GM19395 (cell line): ENCODE data around the gene TMEM242.

Experiments
- ATAC-seq: cut with Tn5 transposase; IDR thresholded peaks from one replicate; pipeline ENCODE4 v1.9.1; 2021; ENCODE audit warnings: mild to moderate bottlenecking, moderate library complexity; ENCODE audit not compliant: unreplicated experiment

TMEM242 gene

DNA sequence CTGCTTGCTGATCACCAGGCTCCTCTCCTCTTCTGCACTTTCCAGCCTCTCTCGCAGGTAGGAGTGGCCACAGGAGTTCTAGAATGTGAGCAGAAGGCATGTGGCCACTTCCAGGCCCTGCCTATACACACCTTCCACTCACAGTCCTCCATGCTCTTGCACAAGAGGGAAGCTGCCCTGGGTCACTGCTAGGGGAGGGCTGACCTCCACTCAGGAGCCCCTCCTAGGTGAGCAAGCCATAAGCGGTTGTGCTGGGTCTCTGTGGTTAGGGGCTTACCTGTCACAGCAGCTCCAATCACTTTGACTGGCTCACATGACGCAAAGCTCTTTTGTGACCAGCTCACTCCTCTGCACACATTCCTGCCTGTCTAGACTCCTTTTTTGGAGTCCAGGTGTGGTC lies 68.2 kb downstream of the TMEM242 start:
- no peak for ATAC-seq

DNA sequence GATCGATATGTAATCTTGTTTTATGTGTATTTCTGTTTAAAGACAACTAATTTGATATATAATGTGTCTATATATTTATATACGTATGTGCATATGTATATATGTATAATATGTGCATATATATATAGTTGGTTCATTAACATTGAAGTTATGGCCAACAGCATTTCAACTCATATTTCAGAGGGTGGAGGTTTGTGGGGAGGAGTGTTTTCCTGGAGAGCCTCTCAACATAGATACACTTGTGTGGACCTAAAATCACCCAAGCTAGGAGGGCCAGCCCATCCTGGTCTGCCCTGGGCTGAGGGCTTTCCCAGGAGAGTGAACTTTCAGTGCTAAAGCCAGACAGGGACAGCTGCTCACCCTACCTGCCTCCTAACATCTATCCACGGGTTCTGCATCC lies 68.8 kb downstream of the TMEM242 start:
- no peak for ATAC-seq

DNA sequence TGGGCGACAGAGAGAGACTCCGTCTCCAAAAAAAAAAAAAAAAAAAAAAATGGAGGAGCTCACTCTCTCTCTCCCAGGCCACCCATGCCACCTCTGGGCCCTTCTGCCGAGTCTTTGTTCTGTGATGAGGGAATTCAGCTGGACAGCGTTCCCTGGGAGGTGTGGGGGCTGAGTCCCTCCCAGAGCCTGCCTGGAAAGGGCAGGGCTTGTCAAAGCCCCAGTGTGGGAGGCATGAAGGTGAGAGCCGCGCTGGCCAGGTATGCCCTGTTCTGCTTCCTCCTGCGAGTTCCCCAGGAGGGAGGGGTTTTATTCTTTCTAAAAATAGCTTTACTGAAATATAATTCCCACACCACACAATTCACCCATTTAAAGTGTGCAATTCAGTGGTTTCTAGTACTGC lies 69.6 kb downstream of the TMEM242 start:
- no peak for ATAC-seq

DNA sequence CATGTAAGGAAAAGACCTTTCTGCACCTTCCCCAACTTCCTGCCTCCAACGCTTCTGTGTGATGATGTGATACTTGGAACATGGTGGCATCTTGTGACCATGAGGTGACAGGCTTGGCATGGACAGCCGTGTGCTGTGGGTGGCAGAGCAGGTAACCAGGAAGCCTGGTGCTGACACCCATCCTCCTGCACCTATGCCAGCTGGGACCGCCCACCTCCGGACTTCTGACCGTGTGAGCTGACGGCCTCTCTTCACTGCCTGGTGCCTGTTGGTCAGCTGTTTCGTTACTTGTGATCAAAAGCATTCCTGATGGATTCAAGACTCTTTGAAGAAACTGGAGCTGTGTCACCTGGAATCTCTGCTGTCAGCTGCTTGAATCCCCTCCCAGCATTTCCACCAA lies 70.3 kb downstream of the TMEM242 start:
- no peak for ATAC-seq

DNA sequence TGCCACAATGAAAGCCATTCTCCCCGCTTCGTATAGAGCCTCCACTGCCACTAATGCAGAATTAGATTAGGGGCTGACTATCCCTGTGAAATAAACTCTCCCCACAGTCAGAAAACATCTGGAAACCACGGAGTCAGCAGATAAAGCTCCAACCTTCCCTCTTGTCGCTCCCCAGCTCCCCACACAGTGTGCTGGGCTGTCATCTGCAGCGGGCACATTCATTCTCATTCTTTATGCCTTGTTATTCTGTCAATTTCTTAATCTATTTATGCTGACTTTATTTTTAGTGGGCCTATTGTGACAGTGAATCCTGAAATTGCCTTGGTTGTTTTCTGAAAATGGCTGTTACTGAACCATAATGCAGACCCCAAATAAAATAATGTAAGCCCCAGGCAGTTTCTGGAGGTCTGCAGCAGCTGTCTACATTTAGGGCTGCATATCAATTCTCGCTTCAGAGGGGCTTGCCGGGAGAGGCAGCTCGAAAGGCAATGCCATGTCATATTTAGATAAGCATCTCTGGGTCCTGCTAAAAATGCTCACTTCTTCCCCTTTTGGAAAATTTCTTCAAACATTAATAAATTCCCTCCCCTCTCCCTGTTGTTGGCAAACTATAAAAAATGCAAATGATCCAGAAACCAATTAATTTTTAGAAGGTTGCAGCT lies 71.6 kb downstream of the TMEM242 start:
- no peak for ATAC-seq

DNA sequence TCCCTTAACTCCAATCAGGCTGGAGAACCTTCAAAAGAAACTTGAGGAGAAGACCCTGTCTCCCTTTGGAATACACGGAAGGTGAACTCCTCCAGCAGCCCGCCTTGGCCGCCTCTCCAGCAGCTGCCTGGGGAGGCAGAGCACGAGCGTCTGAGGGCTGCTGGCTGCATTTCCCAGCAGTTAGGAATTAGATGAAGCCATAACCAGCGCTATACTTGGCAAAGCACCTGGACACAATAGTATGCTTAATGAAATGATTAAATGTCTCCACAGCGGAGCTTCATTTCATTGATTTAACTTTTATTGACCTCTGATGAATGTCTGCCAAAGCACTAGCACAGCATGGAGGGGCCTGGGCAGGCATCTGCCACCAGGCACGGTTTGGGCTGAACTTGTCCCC lies 73.5 kb downstream of the TMEM242 start:
- ATAC-seq: no peak

DNA sequence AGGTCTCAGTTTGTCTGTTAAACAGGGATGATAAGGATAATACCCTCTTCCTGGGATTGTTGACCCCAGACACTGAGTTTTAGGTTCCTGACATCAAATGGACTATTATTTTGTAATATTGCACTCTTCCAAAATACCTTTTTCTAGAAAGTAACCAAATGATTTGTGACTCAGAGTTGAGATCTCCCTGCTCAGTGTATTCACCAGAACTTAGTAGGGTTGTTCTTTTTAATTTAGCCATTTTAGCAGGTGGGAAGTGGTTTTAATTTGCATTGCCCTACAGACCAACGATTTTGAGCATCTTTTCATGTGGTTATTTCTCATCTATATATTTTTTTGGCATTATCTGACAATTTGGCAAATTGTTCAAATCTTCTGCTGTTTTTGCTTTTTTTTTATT lies 75.1 kb downstream of the TMEM242 start:
- no peak for ATAC-seq

DNA sequence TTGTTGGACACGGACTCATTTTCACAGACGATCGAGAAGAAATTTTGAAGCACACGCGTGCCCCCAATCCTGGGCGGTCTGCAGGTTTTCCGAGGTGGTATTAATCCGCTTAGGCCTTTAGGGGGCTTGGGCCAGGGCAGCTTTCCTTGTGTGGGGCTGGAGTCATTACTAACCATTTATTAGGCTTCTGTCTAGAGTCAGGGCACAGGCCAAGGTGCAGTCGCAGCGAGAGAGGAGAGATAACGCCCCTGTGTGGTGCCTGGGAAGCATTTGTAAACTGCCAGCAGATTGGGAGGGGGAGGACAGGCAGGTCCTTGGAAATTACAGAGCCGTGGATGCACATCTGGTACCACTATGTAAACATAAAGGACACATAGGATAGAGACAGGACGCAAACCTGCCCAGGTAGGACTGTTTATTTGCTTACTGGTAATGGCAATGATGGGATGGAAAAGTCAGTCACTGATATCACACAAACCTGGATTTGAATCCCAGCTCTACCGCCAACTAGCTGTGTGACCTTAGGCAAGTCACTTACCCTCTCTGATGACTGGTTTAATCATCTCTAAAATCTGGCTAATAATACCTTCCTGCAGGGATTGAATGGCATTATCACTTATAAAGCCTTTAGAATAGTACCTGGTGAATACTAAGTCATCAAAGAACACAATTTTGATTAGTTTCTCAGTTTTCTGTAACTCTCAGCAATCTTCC lies 76.4 kb downstream of the TMEM242 start:
- no peak for ATAC-seq

DNA sequence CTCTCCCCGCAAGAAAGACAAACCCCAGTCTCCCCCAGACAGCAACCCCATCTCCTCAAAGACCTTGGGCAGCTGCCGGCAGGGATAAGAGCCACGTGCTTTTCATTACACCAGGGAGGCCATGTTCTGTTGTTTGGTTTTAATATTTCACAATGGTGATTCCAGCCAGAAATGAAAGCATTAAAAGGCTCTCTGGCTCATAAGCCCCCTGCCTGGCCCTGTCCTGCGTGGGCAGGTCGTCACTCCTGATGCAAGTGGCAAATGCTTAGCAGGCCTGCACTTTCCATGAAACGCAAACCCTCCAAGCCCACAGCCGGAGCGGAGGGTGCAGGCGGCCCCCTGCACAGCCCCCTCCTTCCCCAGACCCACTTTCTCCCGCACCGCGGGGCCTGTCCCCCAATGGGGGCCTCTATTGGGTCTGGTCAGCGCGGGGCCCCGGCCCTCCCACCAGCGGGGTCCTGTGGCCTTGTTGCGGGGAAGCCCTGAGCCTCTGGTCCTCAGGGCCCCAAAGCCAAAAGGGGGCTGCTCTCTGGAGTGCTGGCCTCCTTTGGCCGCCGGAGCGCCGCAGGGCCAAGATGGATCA lies 77.2 kb downstream of the TMEM242 start:
- no peak for ATAC-seq

DNA sequence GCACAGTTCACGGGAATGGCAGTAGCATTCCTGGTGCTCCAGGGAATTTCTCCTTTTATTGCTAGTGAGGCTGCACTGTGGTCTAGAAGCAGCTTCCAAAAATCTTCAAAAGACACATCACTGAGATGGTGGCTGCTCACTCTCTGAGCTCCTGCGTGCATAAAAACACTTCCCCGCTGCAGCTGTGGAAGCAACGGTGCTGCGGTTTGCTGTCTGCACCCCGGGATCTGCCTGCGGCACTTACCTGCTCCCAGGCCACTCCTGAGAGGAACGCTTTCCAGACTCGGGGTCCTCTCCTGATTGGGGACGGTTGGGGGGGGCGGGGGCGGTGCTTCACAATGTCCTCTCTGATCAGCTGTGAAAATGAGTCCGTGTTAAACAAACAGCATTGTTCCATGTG lies 77.9 kb downstream of the TMEM242 start:
- ATAC-seq: no peak

DNA sequence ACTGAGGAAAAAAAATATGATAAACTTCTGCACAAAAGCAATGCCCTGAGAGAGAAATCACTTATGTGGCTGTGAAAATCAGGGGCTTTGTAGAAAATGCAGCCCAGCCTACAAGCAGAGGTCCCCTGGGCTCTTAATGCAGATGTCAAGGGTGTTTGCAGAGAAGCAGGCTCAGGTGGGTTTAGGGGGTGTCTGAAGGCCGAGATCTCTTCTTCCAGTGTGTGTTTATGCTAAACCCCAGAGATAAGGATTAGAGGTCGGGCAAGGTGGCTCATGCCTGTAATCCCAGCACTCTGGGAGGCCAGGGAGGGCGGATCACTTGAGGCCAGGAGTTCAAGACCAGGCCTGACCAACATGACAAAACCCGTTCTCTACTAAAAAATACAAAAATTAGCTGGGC lies 78.5 kb downstream of the TMEM242 start:
- ATAC-seq: no peak

DNA sequence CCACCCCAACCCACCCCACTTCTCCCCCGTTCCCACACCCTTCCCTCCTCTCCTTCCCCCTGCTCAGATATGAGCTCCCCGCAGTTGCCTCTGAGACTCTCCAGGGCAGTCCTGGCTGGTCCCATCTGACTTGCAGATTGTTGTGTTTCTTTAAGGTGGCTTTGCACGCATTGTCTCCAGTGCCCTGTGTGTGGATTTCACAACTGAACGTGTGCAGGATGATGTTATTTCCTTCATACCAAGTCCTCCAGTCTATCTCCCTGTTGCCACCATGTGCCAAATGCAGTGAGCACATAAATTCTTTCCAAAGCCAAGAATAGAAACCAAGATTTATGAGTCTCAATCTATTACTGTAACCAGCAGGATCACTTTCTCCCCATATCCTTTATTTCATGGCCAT lies 79.1 kb downstream of the TMEM242 start:
- ATAC-seq: no peak

DNA sequence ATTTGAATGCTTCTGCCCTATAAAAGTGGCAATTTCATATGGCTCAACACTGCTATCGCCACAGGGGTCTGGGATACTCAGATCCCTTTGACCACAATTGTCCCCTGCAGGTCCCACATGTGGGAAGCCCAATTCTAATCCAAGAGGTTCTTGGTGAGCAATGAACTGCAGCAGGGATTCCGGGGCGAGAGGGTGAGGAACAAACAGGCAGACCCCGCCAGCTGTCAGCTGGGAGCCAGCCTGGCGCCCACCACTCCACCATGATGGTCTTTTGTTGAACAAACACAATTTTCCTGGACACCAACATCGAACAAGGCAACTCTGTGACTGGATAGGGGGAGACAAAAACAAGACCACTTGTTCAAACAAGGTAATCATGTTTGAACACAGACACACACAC lies 80.5 kb downstream of the TMEM242 start:
- no peak for ATAC-seq

DNA sequence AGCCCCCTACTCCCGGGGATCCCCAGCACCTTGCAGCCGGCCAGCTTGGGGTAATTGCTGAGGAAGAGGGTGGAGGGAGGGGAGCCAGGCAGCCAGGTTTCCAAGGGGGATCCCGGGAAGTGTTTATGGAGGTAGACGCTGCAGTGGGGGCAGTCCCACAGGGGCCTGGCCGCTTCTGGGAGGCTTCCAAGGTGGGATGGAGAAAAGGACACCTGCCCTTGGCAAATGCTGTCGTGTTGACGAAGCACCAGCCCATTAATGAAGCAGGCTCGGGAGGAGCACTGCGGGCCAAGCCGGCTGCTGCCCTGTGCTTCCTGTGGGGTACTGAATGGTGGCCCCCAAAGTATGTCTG lies 82.4 kb downstream of the TMEM242 start:
- ATAC-seq: no peak

DNA sequence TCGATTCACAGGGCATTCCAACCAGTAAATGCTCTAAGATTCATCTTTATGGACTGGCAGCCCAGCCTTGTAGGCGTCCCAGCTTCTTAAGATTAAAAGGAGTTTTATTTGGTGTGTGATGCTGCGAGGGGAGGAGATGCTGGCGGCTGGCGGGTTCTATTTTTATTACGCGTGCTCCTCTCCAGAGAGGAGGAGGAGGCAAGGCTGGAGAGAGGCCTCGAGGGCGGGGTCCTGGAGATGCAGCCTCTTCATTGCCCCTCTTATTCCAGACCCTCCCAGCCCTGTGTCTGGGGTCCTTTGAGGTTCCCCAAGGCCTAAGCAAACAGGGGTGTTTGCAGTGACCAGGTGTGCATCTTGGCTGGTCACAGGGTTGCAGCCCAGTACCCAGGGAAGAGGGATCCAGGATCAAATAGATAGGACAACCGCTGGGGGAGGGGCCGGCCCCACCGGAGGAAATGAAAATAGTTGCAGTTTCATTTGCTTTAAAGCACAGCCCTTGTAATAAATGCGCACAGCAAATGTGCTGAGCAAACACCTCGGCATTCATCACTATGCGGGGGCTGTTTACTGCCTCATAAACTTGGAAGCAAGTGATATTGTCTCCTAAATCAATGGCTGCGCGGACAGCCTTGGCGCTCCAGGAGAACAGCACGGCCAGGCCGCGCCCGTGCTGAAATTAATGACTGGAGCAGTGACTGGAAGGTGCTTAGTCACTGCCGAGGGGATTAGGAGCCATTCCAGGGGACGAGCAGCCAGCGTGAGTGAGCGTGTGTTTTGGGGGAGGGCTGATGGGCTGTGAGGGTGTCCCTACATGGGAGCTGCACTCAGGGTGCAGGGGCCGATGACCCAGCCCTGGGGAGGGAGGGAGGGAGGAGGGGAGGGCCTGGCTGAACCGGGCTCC lies 83.0 kb downstream of the TMEM242 start:
- no peak for ATAC-seq

DNA sequence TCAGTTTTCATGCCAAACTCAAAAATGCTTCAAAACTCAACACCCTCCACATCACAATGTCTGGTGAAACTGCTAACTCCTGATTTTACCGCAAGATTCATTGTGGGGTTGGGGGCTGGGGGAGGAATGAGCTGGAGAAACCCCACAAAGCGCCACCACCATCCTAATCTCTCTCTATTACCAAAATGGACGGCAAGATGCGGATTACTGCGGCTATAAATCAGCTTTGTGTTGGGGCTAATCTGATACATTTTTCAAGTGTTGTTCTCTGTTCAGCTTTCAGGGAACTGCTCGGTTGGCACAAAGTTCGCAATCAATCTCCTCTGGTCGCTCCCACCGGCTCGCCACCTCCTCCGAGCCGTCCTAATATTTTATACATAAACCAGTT lies 83.7 kb downstream of the TMEM242 start:
- ATAC-seq: no peak
